CD14-positive monocyte (primary cell): ENCODE results near the gene DOK5. TPM values are rescaled to one million over a fixed set of nuclear protein-coding genes. Genes with fewer than 3 reads are reported as not detected.

Source experiments
- DNase-seq, 3 donors: peaks; one replicate each; pipeline ENCODE4 v3.0.0-alpha.2; 2011 to 2022
- H2AFZ ChIP-seq: 2 replicates; pipeline ENCODE4 v1.6.0; 2012; ENCODE audit warnings: mild to moderate bottlenecking, low read depth, low read length, inconsistent platforms; ENCODE audit not compliant: insufficient read depth, poor library complexity, severe bottlenecking
- H3K27ac ChIP-seq, 2 donors: 1 replicate in 1 of 2; 2 replicates in 1 of 2; pipeline ENCODE4 v1.5.1; 2012 to 2013; ENCODE audit warnings: low read length in 2 of 2, control low read depth in 1 of 2, inconsistent platforms in 1 of 2, low read depth in 1 of 2, mild to moderate bottlenecking in 1 of 2
- H3K27me3 ChIP-seq, 2 donors: one replicate each; pipeline versions ENCODE4 v1.6.0 to v1.6.1; 2011 to 2013; ENCODE audit warnings: low read length in 2 of 2; ENCODE audit not compliant: control insufficient read depth in 2 of 2, insufficient read depth in 2 of 2
- H3K36me3 ChIP-seq, 2 donors: replicated peaks in 1 of 2; 1 replicate in 1 of 2; 2 replicates in 1 of 2; pipeline versions ENCODE4 v1.5.1 to v1.6.1; 2012 to 2013; ENCODE audit warnings: low read length in 2 of 2, control low read depth in 1 of 2, inconsistent platforms in 1 of 2, mild to moderate bottlenecking in 1 of 2; ENCODE audit not compliant: insufficient read depth in 2 of 2, control insufficient read depth in 1 of 2
- H3K4me1 ChIP-seq, 2 donors: 1 replicate in 1 of 2; 2 replicates in 1 of 2; pipeline versions ENCODE4 v1.5.1 to v1.6.1; 2012 to 2013; ENCODE audit warnings: low read length in 2 of 2, control low read depth in 1 of 2, inconsistent platforms in 1 of 2, mild to moderate bottlenecking in 1 of 2, moderate library complexity in 1 of 2; ENCODE audit not compliant: insufficient read depth in 2 of 2, control insufficient read depth in 1 of 2
- H3K4me2 ChIP-seq: replicated peaks from 2 replicates; pipeline ENCODE3; 2012; ENCODE audit warnings: low read length, moderate library complexity, mild to moderate bottlenecking; ENCODE audit not compliant: poor library complexity, severe bottlenecking; ENCODE audit errors: extremely low read depth
- H3K4me3 ChIP-seq, 3 experiments: fragments of 200-600 bp in 1 of 3; sonication (generic) in 1 of 3; replicated peaks in 1 of 3; 1 replicate in 2 of 3; 2 replicates in 1 of 3; pipeline ENCODE4 v1.5.1; 2011 to 2013; ENCODE audit warnings: low read length in 3 of 3, mild to moderate bottlenecking in 3 of 3, control low read depth in 2 of 3, low read depth in 2 of 3, inconsistent platforms in 1 of 3, moderate library complexity in 1 of 3
- H3K79me2 ChIP-seq: 2 replicates; pipeline ENCODE4 v1.6.0; 2012; ENCODE audit warnings: mild to moderate bottlenecking, control low read depth, inconsistent platforms, low read length, moderate library complexity; ENCODE audit not compliant: insufficient read depth
- H3K9ac ChIP-seq: 2 replicates; pipeline ENCODE4 v1.6.0; 2017; ENCODE audit warnings: low read length, mild to moderate bottlenecking; ENCODE audit not compliant: insufficient read depth, poor library complexity, severe bottlenecking
- H3K9me3 ChIP-seq, 2 donors: replicated peaks in 1 of 2; 1 replicate in 1 of 2; 2 replicates in 1 of 2; pipeline versions ENCODE4 v1.5.1 to v1.6.1; 2012 to 2013; ENCODE audit warnings: low read length in 2 of 2, control low read depth in 1 of 2; ENCODE audit not compliant: control insufficient read depth in 1 of 2, insufficient read depth in 1 of 2
- H4K20me1 ChIP-seq: 2 replicates; pipeline ENCODE4 v1.6.0; 2012; ENCODE audit warnings: mild to moderate bottlenecking, low read length, control low read depth, moderate library complexity; ENCODE audit not compliant: insufficient read depth
- H3K27ac Mint-ChIP-seq, 7 donors: one replicate each; pipeline ENCODE4 v1.8.0; 2020; ENCODE audit warnings: mild to moderate bottlenecking in 7 of 7, mixed read lengths in 7 of 7, moderate library complexity in 6 of 7, inconsistent platforms in 2 of 7
- H3K27me3 Mint-ChIP-seq, 3 donors: one replicate each; pipeline ENCODE4 v1.8.0; 2021 to 2022; ENCODE audit warnings: low read depth in 3 of 3, mild to moderate bottlenecking in 3 of 3, mixed read lengths in 3 of 3, moderate library complexity in 3 of 3, inconsistent platforms in 1 of 3
- H3K36me3 Mint-ChIP-seq, 2 donors: one replicate each; pipeline ENCODE4 v1.8.0; 2020; ENCODE audit warnings: mixed read lengths in 2 of 2, inconsistent platforms in 1 of 2, mild to moderate bottlenecking in 1 of 2
- H3K4me1 Mint-ChIP-seq: one replicate; pipeline ENCODE4 v1.8.0; 2020; ENCODE audit warnings: mild to moderate bottlenecking, mixed read lengths
- H3K4me3 Mint-ChIP-seq, 2 donors: one replicate each; pipeline ENCODE4 v1.8.0; 2020; ENCODE audit warnings: mild to moderate bottlenecking in 2 of 2, mixed read lengths in 2 of 2, moderate library complexity in 1 of 2
- H3K9me3 Mint-ChIP-seq, 7 donors: one replicate each; pipeline ENCODE4 v1.8.0; 2020 to 2022; ENCODE audit warnings: mixed read lengths in 7 of 7, mild to moderate bottlenecking in 6 of 7, moderate library complexity in 6 of 7, inconsistent platforms in 2 of 7
- CTCF ChIP-seq: fragments of 200-600 bp; IDR thresholded peaks from one replicate; pipeline ENCODE4 v1.8.0; 2022; ENCODE audit warnings: antibody characterized with exemption, mild to moderate bottlenecking
- WGBS: methylation state at CpG from one replicate; pipeline ENCODE4 v1.1.5; 2013; ENCODE audit warnings: missing lambda C conversion rate; ENCODE audit not compliant: insufficient coverage; 5-methylcytosine and 5-hydroxymethylcytosine counted together
- intact Hi-C, 2 donors: fragments of 100-400 bp; cut with micrococcal nuclease; formaldehyde crosslinking; loops; one replicate each; pipeline versions ENCODE4 v1.15.0 to v1.15.1; 2023
- polyA plus RNA-seq, 3 donors: library from polyadenylated mRNA; depleted of rRNA in 1 of 3; unstranded in 2 of 3; stranded (reverse) in 1 of 3; fragments of 300-500 nt in 2 of 3; fragments of >200 nt in 1 of 3; fragmentation: Illumina TruSeq in 2 of 3; gene quantifications; 1 replicate in 2 of 3; 2 replicates in 1 of 3; pipeline ENCODE4 v1.2.3, GENCODE V29; 2012 to 2021

Gene DOK5
- polyA plus RNA-seq, 3 donors = not detected

- intact Hi-C loops = no loop called here
- no peaks in the 10 kb centered on the region for H3K9me3 ChIP-seq
- H3K4me1 ChIP-seq = no peaks in the 10 kb centered on the region
- H3K36me3 Mint-ChIP-seq = no peaks in the 10 kb centered on the region
- H3K4me3 Mint-ChIP-seq = no peak overlapping the region
- no peaks in the 10 kb centered on the region for H3K36me3 ChIP-seq
- no peak overlapping the region for H3K27ac ChIP-seq
- no peaks in the 10 kb centered on the region for H3K4me1 Mint-ChIP-seq
- H2AFZ ChIP-seq = no peak overlapping the region
- no peak overlapping the region for H3K4me2 ChIP-seq
- no peaks in the 10 kb centered on the region for H3K79me2 ChIP-seq
- H3K27ac Mint-ChIP-seq = no peak overlapping the region
- H4K20me1 ChIP-seq = no peaks in the 10 kb centered on the region
- no peak for DNase-seq
- peaks cover 0 to 5% (median 2%) of the 10 kb centered on the region in 7 donors for H3K9me3 Mint-ChIP-seq
- H3K4me3 ChIP-seq = no peak overlapping the region
- H3K9ac ChIP-seq = no peak overlapping the region
- WGBS = no CpG with 5 or more reads among the region's 3 CpGs
- H3K27me3 Mint-ChIP-seq = no peaks in the 10 kb centered on the region
- H3K27me3 ChIP-seq = no peaks in the 10 kb centered on the region
- TF ChIP-seq CTCF = no peak
Measured at GRCh38 chr20:54549658-54550326, 74.4 kb downstream of the DOK5 start.

- Histone ChIP-seq H3K4me2 (no peak overlapping the region), H3K4me1 (no peaks in the 10 kb centered on the region), H3K9ac (no peak overlapping the region), H2AFZ (no peak overlapping the region), H3K79me2 (no peaks in the 10 kb centered on the region), H3K27me3 (no peaks in the 10 kb centered on the region), H3K36me3 (no peaks in the 10 kb centered on the region), H3K27ac (no peak overlapping the region), H3K4me3 (no peak overlapping the region), H3K9me3 (no peaks in the 10 kb centered on the region), H4K20me1 (no peaks in the 10 kb centered on the region)
- DNase-seq = no peak
- Mint-ChIP-seq H3K4me3 (no peak overlapping the region), H3K9me3 (peaks cover 0 to 2% (median 0%) of the 10 kb centered on the region in 7 donors), H3K27me3 (peaks cover 0 to 1% (median 0%) of the 10 kb centered on the region in 3 donors), H3K4me1 (no peaks in the 10 kb centered on the region), H3K27ac (no peak overlapping the region), H3K36me3 (no peaks in the 10 kb centered on the region)
- TF ChIP-seq CTCF = no peak
- intact Hi-C loops = no loop called here
- no CpG with 5 or more reads among the region's 5 CpGs for WGBS
Measured at GRCh38 chr20:54550776-54551396, 75.5 kb downstream of the DOK5 start.
